HFF-Myc (cell line): Measurements from ENCODE around the gene MKS1.

Experiments used
- DNase-seq: peaks from one replicate; pipeline ENCODE4 v3.0.0-alpha.2; 2011; ENCODE audit warnings: low read depth; ENCODE audit errors: extremely low read depth
- H3K4me3 ChIP-seq: replicated peaks from 2 replicates; pipeline ENCODE4 v1.5.1; 2011; ENCODE audit warnings: low read depth, mild to moderate bottlenecking, control low read depth, low read length
- TF ChIP-seq, protein P1 (sequence below): IDR thresholded peaks from 2 replicates; pipeline ENCODE4 v1.5.1; 2012; ENCODE audit warnings: mild to moderate bottlenecking, low read depth, low read length, control low read depth; ENCODE audit errors: missing control alignments

Gene MKS1

DNA sequence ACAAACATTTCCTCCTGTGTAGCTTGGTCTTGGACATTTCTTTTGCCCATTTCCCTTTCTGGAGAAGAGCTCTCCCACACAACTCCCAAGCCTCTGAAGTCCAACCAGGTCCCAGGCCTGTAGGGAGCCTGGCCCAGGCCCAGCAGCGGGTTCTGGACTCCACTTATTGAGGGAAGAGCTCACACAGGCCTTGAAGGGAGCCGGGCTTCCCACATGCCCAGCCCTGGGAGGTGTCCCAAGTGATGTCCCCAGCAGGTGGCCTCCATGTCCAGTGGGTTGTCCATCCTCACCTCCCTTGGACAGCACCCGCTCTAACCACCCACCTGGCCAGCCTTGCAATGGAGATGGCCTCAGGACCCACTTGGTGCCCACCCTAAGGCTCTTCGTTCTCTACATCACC, 32.5 kb downstream of the MKS1 start:
- H3K4me3 ChIP-seq, result no peak overlapping the region
- DNase-seq, result no peak
- TF ChIP-seq, protein P1, sequence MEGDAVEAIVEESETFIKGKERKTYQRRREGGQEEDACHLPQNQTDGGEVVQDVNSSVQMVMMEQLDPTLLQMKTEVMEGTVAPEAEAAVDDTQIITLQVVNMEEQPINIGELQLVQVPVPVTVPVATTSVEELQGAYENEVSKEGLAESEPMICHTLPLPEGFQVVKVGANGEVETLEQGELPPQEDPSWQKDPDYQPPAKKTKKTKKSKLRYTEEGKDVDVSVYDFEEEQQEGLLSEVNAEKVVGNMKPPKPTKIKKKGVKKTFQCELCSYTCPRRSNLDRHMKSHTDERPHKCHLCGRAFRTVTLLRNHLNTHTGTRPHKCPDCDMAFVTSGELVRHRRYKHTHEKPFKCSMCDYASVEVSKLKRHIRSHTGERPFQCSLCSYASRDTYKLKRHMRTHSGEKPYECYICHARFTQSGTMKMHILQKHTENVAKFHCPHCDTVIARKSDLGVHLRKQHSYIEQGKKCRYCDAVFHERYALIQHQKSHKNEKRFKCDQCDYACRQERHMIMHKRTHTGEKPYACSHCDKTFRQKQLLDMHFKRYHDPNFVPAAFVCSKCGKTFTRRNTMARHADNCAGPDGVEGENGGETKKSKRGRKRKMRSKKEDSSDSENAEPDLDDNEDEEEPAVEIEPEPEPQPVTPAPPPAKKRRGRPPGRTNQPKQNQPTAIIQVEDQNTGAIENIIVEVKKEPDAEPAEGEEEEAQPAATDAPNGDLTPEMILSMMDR, result no peak

DNA sequence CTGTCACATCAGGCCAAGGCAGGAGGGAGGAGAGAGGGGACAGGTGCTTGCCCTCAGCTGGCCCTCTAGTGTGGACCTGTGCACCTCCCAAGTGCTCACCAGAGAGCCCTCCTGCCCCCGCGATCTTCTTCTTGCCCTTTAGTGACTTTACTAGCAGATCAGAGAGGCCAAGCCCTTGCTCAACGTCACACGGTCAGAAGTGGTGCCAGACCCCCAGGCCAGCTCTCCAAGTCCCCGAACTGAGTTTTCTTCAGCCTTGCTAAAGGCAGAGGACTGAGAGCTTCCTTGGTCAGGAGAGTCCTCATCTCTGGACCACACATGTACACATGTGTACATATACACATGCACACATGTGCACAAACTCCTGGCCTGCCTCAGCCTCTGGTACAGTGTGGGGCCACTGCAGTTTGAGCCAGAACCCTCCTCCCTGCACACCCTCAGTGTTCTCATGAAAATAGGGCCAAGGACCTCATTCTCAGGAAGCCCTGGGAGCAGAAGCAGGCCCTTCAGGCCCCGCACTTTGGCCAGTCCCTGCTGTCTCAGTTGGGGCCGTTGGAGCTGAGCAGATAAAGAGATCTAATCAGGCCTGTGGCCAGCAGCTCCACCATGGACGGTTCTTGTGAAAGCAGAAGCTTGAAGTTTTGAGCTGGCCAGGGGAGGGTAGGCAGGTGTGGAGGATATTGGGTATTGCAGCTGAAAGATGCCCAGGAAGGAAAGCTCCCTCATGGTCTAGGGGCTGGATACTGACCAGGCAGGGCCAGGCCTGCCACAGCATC, 33.9 kb downstream of the MKS1 start:
- DNase-seq, result no peak
- TF ChIP-seq, protein P1, result no peak

DNA sequence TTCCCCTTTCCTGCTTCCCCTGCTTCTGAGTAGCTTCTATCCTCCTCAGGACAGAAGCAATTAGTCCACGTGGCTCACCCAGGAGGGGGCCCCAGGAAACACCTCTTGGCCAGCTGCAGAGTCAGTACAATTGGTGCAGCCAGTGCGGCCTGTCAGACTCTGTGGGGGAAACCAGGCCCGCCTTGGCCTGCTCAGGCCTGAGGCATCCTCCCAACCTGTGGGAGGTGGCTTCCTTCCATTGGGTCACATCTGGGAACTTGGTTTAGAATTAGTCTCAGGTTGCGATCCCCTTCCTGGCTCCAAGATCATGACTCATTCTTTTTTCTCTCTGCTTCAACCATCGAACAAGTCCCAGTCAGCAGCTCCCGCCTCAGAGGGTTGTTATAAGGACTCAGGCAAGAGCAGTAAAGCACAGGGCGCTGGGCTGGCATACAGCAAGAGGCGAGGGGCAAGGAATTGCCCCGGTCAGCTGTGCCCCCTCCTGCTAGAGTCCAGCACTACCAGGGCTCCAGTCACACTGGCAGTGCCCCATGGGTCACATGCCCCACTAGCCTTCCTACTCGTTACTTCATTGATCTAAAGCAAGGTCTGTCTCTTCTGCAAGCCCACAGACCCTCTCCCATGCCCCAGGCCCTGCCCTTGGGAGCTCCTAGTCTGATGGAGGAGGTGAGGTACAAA, 34.6 kb downstream of the MKS1 start:
- H3K4me3 ChIP-seq, result no peak overlapping the region
- TF ChIP-seq, protein P1, result no peak
- DNase-seq, result peak; percentile 85

More for the DNA sequence above, 33.9 kb downstream of the MKS1 start:
- no peak overlapping the region for H3K4me3 ChIP-seq

DNA sequence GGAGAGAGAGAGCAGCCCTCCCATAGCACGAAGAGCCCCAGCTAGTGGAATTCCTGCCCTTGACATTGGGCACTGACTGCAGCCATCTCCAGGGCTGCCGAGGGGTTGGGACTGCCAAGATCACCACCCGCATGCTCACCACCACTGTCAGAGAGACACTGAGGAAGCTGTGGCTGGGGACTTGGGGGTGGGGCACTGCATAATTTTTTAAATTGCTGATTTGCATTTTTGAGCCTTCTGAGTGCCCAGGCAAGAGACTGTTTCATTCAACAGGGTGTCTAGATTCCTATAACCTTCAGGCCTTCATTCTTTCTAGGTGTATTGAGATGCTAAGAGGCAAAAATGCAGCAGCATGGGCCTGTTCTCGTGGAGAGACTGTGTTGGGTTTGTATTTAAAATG, 35.5 kb downstream of the MKS1 start:
- no peak overlapping the region for H3K4me3 ChIP-seq
- no peak for DNase-seq

DNA sequence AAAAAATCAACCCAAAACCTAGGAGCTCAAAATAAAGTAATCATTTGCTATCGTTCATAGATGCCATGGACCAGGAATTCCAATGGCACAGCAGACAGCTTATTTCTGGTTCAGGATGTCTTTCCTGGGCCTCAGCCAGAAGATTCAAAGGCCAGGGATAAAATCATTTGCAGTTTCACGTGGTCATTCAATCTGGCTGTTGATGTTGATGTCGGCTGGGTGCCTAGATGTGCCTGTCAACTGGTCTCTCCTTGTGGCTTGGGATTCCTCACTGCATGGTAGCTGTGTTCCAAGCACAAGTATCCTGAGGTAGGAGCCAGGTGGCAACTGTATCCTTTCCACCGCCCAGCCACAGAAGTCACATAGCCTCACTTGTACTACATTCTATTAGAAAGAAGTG, 37.3 kb downstream of the MKS1 start:
- no peak for DNase-seq
- H3K4me3 ChIP-seq, result no peak overlapping the region
- TF ChIP-seq, protein P1, result no peak

More for the DNA sequence above, 35.5 kb downstream of the MKS1 start:
- TF ChIP-seq, protein P1, result no peak

DNA sequence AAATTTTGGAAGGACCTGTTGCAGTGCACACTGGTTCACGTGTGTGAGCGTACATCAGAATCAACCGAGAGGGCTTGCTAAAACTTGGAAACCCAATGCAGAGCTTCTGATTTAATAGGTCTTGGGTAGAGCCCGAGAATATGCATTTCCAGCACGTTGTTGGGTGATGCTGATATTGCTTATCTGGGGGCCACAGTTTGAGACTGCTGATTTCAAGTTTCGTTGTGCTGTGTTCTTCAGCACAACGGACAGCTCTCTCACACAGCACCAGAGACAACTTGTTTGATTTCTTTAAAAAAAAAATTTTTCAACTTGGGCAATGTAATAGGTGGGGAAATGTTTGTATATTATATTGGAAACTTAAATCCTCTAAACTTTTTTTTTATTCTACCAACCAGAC, 42.9 kb downstream of the MKS1 start:
- TF ChIP-seq, protein P1, result no peak
- no peak overlapping the region for H3K4me3 ChIP-seq
- no peak for DNase-seq
